Measurements from ENCODE around the gene KCND3. TPM values are rescaled to one million over a fixed set of nuclear protein-coding genes. Genes with fewer than 3 reads are reported as not detected.

Gene KCND3
- total RNA-seq, 1 donor from 2014 or later, result 0.15 TPM

DNA sequence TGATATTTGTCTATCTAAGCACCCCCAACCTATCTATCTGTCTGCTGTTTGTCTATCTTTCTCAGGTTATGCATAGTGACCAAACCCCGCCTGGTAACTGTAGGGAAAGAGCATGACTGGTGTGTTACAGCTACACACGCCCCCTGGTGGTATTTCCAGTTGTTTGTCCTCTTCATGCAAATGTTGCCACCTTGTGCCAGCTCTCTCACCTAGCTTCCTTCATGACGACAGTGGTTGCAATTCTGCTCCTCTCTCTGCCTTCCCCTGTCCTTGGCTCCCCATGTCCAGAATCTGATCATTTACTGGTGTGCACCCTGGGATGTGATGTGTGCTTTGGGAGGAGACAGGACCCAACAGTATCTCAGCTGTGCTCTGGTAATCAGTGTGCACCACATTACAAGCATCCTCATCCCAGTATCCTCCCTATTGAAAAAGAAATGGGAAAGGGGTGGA lies 242.2 kb downstream of the KCND3 start:
- Mint-ChIP-seq H3K9me3 (ENCODE audit: unreplicated experiment) (no peaks in the 10 kb centered on the region), H3K4me1 (ENCODE audit: unreplicated experiment) (peaks cover 7% of the 10 kb centered on the region), H3K27me3 (ENCODE audit: unreplicated experiment) (peaks cover 3% of the 10 kb centered on the region), H3K4me3 (ENCODE audit: unreplicated experiment) (no peak overlapping the region), H3K27ac (ENCODE audit: unreplicated experiment) (no peak overlapping the region), H3K36me3 (ENCODE audit: low read depth, unreplicated experiment) (no peaks in the 10 kb centered on the region)
- TF ChIP-seq, protein P1, sequence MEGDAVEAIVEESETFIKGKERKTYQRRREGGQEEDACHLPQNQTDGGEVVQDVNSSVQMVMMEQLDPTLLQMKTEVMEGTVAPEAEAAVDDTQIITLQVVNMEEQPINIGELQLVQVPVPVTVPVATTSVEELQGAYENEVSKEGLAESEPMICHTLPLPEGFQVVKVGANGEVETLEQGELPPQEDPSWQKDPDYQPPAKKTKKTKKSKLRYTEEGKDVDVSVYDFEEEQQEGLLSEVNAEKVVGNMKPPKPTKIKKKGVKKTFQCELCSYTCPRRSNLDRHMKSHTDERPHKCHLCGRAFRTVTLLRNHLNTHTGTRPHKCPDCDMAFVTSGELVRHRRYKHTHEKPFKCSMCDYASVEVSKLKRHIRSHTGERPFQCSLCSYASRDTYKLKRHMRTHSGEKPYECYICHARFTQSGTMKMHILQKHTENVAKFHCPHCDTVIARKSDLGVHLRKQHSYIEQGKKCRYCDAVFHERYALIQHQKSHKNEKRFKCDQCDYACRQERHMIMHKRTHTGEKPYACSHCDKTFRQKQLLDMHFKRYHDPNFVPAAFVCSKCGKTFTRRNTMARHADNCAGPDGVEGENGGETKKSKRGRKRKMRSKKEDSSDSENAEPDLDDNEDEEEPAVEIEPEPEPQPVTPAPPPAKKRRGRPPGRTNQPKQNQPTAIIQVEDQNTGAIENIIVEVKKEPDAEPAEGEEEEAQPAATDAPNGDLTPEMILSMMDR (IDR thresholded peaks at IDR 0.05; ENCODE audit: unreplicated experiment), result peak; percentile 69
- peak; percentile 71 for DNase-seq (ENCODE audit: low spot score)

- no peak overlapping the region for H3K27ac Mint-ChIP-seq (ENCODE audit: unreplicated experiment)
- no peak overlapping the region for H3K4me3 Mint-ChIP-seq (ENCODE audit: unreplicated experiment)
- H3K36me3 Mint-ChIP-seq (ENCODE audit: low read depth, unreplicated experiment), result no peaks in the 10 kb centered on the region
- H3K4me1 Mint-ChIP-seq (ENCODE audit: unreplicated experiment), result peaks cover 7% of the 10 kb centered on the region
- peaks cover 3% of the 10 kb centered on the region for H3K27me3 Mint-ChIP-seq (ENCODE audit: unreplicated experiment)
- no peaks in the 10 kb centered on the region for H3K9me3 Mint-ChIP-seq (ENCODE audit: unreplicated experiment)
- no peak for DNase-seq (ENCODE audit: low spot score)
- TF ChIP-seq, protein P1 (IDR thresholded peaks at IDR 0.05; ENCODE audit: unreplicated experiment), result no peak
Observed at GRCh38 chr1:111746614-111746999, 242.9 kb downstream of the KCND3 start.

- H3K27ac Mint-ChIP-seq (ENCODE audit: unreplicated experiment), result no peak overlapping the region
- H3K4me1 Mint-ChIP-seq (ENCODE audit: unreplicated experiment), result peaks cover 7% of the 10 kb centered on the region
Observed at GRCh38 chr1:111745675-111746613, 243.5 kb downstream of the KCND3 start.

DNA sequence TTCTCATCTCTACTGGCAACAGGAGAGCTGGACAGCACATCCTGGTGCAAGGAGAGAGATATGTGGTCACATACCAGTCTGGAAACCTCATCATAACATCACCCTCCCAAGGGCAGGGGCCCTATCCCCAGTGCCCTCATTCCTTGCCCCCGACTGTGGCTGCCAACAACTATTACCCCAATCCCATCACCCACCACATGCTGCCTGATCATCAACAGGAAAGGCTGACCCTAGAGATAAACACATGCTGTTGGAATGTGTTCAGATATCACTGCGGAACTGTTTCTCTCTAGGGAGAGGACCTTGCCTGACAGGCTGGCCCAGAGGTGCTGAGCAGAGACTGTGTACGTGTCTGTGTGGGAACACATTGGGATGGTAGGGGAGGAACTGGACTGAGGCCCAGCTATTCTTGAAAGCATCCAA lies 245.8 kb downstream of the KCND3 start:
- Mint-ChIP-seq H3K9me3 (ENCODE audit: unreplicated experiment) (no peaks in the 10 kb centered on the region), H3K4me1 (ENCODE audit: unreplicated experiment) (peaks cover 5% of the 10 kb centered on the region), H3K27ac (ENCODE audit: unreplicated experiment) (peak overlapping the region; percentile 36), H3K36me3 (ENCODE audit: low read depth, unreplicated experiment) (no peaks in the 10 kb centered on the region), H3K27me3 (ENCODE audit: unreplicated experiment) (peaks cover 10% of the 10 kb centered on the region), H3K4me3 (ENCODE audit: unreplicated experiment) (no peak overlapping the region)
- TF ChIP-seq, protein P1 (IDR thresholded peaks at IDR 0.05; ENCODE audit: unreplicated experiment), result no peak
- no peak for DNase-seq (ENCODE audit: low spot score)

More at GRCh38 chr1:111745675-111746613, 243.5 kb downstream of the KCND3 start:
- TF ChIP-seq, protein P1 (IDR thresholded peaks at IDR 0.05; ENCODE audit: unreplicated experiment), result no peak
- no peak for DNase-seq (ENCODE audit: low spot score)
- no peaks in the 10 kb centered on the region for H3K36me3 Mint-ChIP-seq (ENCODE audit: low read depth, unreplicated experiment)
- peaks cover 5% of the 10 kb centered on the region for H3K27me3 Mint-ChIP-seq (ENCODE audit: unreplicated experiment)
- no peaks in the 10 kb centered on the region for H3K9me3 Mint-ChIP-seq (ENCODE audit: unreplicated experiment)
- H3K4me3 Mint-ChIP-seq (ENCODE audit: unreplicated experiment), result no peak overlapping the region
